ENCODE results near the gene DYNC2H1.
"Not testable (repeated sequence)": the region's sequence is repeated elsewhere in the genome, so short reads cannot be mapped to it uniquely, and the experiment has no call there.

The DYNC2H1 gene

GRCh38 chr11:103295704-103296103, 186.5 kb downstream of the DYNC2H1 start:
- DNase-seq, result no peak

GRCh38 chr11:103297900-103298299, 188.7 kb downstream of the DYNC2H1 start:
- DNase-seq, result no peak

- no peak for DNase-seq
Measured at GRCh38 chr11:103315248-103315647, 206.0 kb downstream of the DYNC2H1 start.

- no peak for DNase-seq
Measured at GRCh38 chr11:103317118-103317517, 207.9 kb downstream of the DYNC2H1 start.

- no peak for DNase-seq
Measured at GRCh38 chr11:103322821-103323220, 213.6 kb downstream of the DYNC2H1 start.

- no peak for DNase-seq
Measured at GRCh38 chr11:103325686-103326069, 216.5 kb downstream of the DYNC2H1 start.

- DNase-seq, result peak; percentile 14
Measured at GRCh38 chr11:103326070-103326794, 217.0 kb downstream of the DYNC2H1 start.

- DNase-seq, result no peak
Measured at GRCh38 chr11:103327721-103328120, 218.5 kb downstream of the DYNC2H1 start.

- no peak for DNase-seq
Measured at GRCh38 chr11:103332409-103332808, 223.2 kb downstream of the DYNC2H1 start.

GRCh38 chr11:103338621-103339484, 229.6 kb downstream of the DYNC2H1 start:
- DNase-seq, result no peak

GRCh38 chr11:103339485-103339857, 230.2 kb downstream of the DYNC2H1 start:
- DNase-seq, result no peak

GRCh38 chr11:103340956-103341355, 231.7 kb downstream of the DYNC2H1 start:
- DNase-seq, result no peak

- no peak for DNase-seq
Measured at GRCh38 chr11:103344886-103345285, 235.7 kb downstream of the DYNC2H1 start.

- no peak for DNase-seq
Measured at GRCh38 chr11:103349595-103349994, 240.4 kb downstream of the DYNC2H1 start.

GRCh38 chr11:103354656-103355055, 245.4 kb downstream of the DYNC2H1 start:
- no peak for DNase-seq

- DNase-seq, result no peak
Measured at GRCh38 chr11:103358251-103358650, 249.0 kb downstream of the DYNC2H1 start.

- DNase-seq, result no peak
Measured at GRCh38 chr11:103359216-103359615, 250.0 kb downstream of the DYNC2H1 start.

- DNase-seq, result no peak
Measured at GRCh38 chr11:103364687-103365086, 255.5 kb downstream of the DYNC2H1 start.

- no peak for DNase-seq
Measured at GRCh38 chr11:103367650-103368049, 258.4 kb downstream of the DYNC2H1 start.

- DNase-seq, result no peak
Measured at GRCh38 chr11:103368145-103368544, 258.9 kb downstream of the DYNC2H1 start.

- no peak for DNase-seq
Measured at GRCh38 chr11:103370076-103370475, 260.9 kb downstream of the DYNC2H1 start.

- DNase-seq, result no peak
Measured at GRCh38 chr11:103372906-103373305, 263.7 kb downstream of the DYNC2H1 start.

GRCh38 chr11:103374227-103374626, 265.0 kb downstream of the DYNC2H1 start:
- DNase-seq, result not testable (repeated sequence)

- DNase-seq, result no peak
Measured at GRCh38 chr11:103378931-103379330, 269.7 kb downstream of the DYNC2H1 start.

Data from NCI-H774 (cell line).